ENCODE measurements around the gene RNF41. TPM values are rescaled to one million over a fixed set of nuclear protein-coding genes. Genes with fewer than 3 reads are reported as not detected.

Gene RNF41
- polyA plus RNA-seq, 1 experiment: 338 TPM

DNA sequence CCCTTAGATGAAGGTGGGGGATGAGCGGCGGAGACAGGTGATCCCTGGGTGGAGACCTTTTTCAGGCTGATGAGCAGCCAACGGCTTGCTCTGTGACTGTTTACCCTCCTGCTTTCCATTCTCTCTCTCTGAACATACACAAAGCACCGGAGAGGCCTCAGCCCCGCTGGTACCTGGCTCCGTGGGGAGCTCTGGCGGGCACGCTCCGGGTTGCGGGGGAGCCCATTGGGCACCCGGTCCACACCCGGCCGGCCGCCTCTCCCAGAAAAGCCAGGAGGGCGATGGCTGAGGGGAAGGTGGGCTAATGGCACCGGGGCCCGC is 33.0 kb downstream of the RNF41 start:
- no peak for DNase-seq (ENCODE audit: low read depth)
- no peaks in the 10 kb centered on the region for H3K27me3 ChIP-seq (ENCODE audit: control insufficient read depth, insufficient read depth, low read length)
- peak overlapping the region; percentile 71 for H3K4me3 ChIP-seq (ENCODE audit: low read depth, low read length)
- TF ChIP-seq, protein P1, sequence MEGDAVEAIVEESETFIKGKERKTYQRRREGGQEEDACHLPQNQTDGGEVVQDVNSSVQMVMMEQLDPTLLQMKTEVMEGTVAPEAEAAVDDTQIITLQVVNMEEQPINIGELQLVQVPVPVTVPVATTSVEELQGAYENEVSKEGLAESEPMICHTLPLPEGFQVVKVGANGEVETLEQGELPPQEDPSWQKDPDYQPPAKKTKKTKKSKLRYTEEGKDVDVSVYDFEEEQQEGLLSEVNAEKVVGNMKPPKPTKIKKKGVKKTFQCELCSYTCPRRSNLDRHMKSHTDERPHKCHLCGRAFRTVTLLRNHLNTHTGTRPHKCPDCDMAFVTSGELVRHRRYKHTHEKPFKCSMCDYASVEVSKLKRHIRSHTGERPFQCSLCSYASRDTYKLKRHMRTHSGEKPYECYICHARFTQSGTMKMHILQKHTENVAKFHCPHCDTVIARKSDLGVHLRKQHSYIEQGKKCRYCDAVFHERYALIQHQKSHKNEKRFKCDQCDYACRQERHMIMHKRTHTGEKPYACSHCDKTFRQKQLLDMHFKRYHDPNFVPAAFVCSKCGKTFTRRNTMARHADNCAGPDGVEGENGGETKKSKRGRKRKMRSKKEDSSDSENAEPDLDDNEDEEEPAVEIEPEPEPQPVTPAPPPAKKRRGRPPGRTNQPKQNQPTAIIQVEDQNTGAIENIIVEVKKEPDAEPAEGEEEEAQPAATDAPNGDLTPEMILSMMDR (IDR thresholded peaks at IDR 0.05; ENCODE audit: insufficient read depth, low read depth, low read length): no peak
- H3K36me3 ChIP-seq (ENCODE audit: control insufficient read depth, insufficient read depth, low read length): peaks cover 10% of the 10 kb centered on the region
- ChIA-PET CTCF (interaction anchor here (0.7 to 9.8 kb wide), 27 partner anchors 8 to 450 kb away, joined by 3 to 134 read pairs (median 7); partner anchors contain the start of genes ERBB3, ESYT1, MYL6 and RNF41), POLR2A (interaction anchor here (0.6 to 2.2 kb wide), 3 partner anchors 30 to 69 kb away, joined by 4 to 10 read pairs (median 6); partner anchors contain the start of genes MYL6 and RNF41)

DNA sequence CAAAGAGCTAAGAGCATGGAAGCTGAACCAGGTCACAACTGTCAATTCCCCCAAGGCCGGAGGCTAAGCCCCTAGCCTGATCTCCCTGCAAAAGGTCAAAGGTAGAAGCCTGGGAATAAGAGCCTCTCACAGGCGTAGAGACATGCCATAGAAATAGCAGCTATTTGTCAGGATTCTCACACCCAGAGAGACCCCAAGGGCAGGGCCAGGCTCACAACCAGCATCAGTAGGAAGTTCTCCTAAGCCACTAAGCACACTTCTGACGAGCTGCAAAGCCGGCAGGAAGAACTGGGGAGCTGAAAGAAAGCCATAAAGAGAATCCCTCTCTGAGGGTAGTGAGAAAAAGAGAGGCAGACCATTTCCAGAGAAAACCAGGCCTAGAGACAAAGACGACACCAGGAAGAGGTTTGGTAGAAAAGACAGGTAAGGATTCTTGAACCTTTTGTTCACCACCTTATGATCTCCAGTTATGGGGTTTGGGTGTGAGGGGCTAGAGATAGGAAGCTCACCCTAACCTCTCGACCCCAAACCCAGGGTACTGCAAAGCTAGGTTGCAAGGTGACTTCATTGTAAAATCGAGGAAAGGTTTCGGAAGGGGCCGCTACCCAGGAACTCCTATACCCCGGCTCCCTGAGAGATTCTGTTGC is 33.5 kb downstream of the RNF41 start:
- POLR2A ChIA-PET: interaction anchor here (0.6 to 2.2 kb wide), 4 partner anchors 30 to 114 kb away, joined by 3 to 10 read pairs (median 5); partner anchors contain the start of genes MYL6 and RNF41
- no peak for DNase-seq (ENCODE audit: low read depth)
- TF ChIP-seq, protein P1 (IDR thresholded peaks at IDR 0.05; ENCODE audit: insufficient read depth, low read depth, low read length): no peak
- CTCF ChIA-PET: interaction anchor here (0.9 to 9.8 kb wide), 18 partner anchors 7 to 450 kb away, joined by 3 to 134 read pairs (median 7); partner anchors contain the start of genes ESYT1, MYL6, RNF41 and SPRYD4
- H3K4me3 ChIP-seq (ENCODE audit: low read depth, low read length): peak overlapping the region; percentile 71
- H3K36me3 ChIP-seq (ENCODE audit: control insufficient read depth, insufficient read depth, low read length): peaks cover 10% of the 10 kb centered on the region
- H3K27me3 ChIP-seq (ENCODE audit: control insufficient read depth, insufficient read depth, low read length): no peaks in the 10 kb centered on the region

DNA sequence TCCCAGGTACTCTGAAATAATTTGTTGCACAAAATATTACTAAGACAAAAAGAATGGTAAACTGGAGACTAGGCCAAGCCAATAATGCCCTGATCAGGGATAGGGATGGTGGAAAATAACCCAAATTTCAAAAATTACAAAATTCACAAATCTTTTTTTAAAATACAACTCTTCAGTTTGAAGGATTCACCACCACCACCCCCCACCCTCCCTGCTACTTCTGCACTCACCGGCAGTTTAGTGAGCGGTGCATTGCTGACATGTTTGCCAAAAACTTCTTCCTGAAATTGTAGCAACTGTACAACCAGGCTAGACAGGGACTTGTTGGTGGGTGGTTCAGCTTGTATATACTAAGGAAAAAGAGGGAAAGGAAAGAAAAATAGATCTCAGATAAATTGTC is 34.8 kb downstream of the RNF41 start:
- Histone ChIP-seq H3K27me3 (ENCODE audit: control insufficient read depth, insufficient read depth, low read length) (no peaks in the 10 kb centered on the region), H3K36me3 (ENCODE audit: control insufficient read depth, insufficient read depth, low read length) (peaks cover 10% of the 10 kb centered on the region), H3K4me3 (ENCODE audit: low read depth, low read length) (no peak overlapping the region)
- TF ChIP-seq, protein P1 (IDR thresholded peaks at IDR 0.05; ENCODE audit: insufficient read depth, low read depth, low read length): no peak
- CTCF ChIA-PET: interaction anchor here (1.6 to 6.7 kb wide), 4 partner anchors 25 to 67 kb away, joined by 4 to 134 read pairs (median 63); partner anchors contain the start of genes ESYT1, MYL6 and ZC3H10
- POLR2A ChIA-PET: no interaction called here
- DNase-seq (ENCODE audit: low read depth): no peak

DNA sequence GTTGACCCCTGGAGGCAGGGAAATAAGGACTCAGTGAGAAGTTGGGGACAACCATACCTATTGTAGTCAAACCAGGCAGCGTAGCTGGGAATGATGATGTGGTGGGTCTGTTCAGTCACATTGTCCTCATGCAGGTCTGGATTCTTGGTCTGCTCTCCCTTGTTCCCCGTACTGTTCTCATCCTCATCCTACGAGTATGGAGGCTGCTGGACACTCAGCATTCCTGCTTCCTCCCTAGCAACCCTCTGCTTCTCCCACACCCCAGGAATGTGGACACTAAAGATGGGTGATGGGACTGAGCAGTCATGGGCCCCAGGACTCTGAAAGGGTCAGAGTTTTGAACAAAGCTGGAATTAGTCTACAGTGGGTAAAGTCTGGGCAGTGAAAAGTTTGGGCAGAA is 43.4 kb downstream of the RNF41 start:
- Histone ChIP-seq H3K4me3 (ENCODE audit: low read depth, low read length) (no peak overlapping the region), H3K36me3 (ENCODE audit: control insufficient read depth, insufficient read depth, low read length) (peaks cover 31% of the 10 kb centered on the region), H3K27me3 (ENCODE audit: control insufficient read depth, insufficient read depth, low read length) (no peaks in the 10 kb centered on the region)
- ChIA-PET CTCF (interaction anchor here (0.6 to 2.8 kb wide), 2 partner anchors 11 to 361 kb away, joined by 3 to 16 read pairs; partner anchors contain the start of gene SMARCC2), POLR2A (interaction anchor here (1.1 kb wide), 1 partner anchor 19 kb away, joined by 3 read pairs; no protein-coding TSS in a partner anchor)
- DNase-seq (ENCODE audit: low read depth): no peak
- TF ChIP-seq, protein P1 (IDR thresholded peaks at IDR 0.05; ENCODE audit: insufficient read depth, low read depth, low read length): no peak

DNA sequence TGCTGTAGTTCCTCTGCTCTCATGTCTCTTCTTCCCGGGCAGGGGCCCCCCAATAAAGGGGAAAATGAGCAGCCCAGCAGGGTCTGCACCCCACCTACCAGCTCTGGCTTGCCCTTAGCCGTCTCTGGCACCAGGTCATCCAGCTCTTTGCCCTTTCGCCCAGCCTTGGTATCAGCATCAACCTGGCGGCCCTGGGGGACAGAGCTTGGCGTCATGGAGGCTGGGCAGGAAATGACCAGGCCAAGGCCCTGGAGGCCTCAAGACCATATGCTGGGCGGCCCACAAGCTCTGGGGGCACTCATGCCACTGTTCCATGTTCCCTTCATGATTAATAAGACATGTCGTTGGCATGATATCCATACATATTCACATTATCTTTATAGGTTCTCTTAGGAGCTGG is 48.9 kb downstream of the RNF41 start:
- ChIA-PET CTCF (no interaction called here), POLR2A (no interaction called here)
- Histone ChIP-seq H3K27me3 (ENCODE audit: control insufficient read depth, insufficient read depth, low read length) (no peaks in the 10 kb centered on the region), H3K36me3 (ENCODE audit: control insufficient read depth, insufficient read depth, low read length) (peaks cover 35% of the 10 kb centered on the region), H3K4me3 (ENCODE audit: low read depth, low read length) (no peak overlapping the region)
- no peak for DNase-seq (ENCODE audit: low read depth)
- TF ChIP-seq, protein P1 (IDR thresholded peaks at IDR 0.05; ENCODE audit: insufficient read depth, low read depth, low read length): no peak
